Hematopoietic multipotent progenitor cell treated with erythropoietin and hydrocortisone succinate and interleukin-3 and kit ligand, for 4 days (in vitro differentiated cells): ENCODE data around the gene MGARP.
"Not testable (repeated sequence)": the region's sequence is repeated elsewhere in the genome, so short reads cannot be mapped to it uniquely, and the experiment has no call there.

ENCODE experiments used
- DNase-seq: peaks from one replicate; pipeline ENCODE4 v3.0.0-alpha.2; 2015

The MGARP gene

GRCh38 chr4:139279760-139280620 is at the start of gene MGARP:
MGARP (minus strand) TSS chr4:139280225; CDS start chr4:139280158, 67 bp downstream.
- peak; percentile 47 for DNase-seq

GRCh38 chr4:139329665-139330200 is 49.7 kb upstream of the MGARP start:
- DNase-seq = no peak

- DNase-seq = no peak
Measured at GRCh38 chr4:139324620-139325019, 44.6 kb upstream of the MGARP start.

GRCh38 chr4:139322541-139322940 is 42.5 kb upstream of the MGARP start:
- not testable (repeated sequence) for DNase-seq

- peak; percentile 35 for DNase-seq
Measured at GRCh38 chr4:139322070-139322469, 42.0 kb upstream of the MGARP start.

- DNase-seq = no peak
Measured at GRCh38 chr4:139319571-139319970, 39.5 kb upstream of the MGARP start.

- DNase-seq = no peak
Measured at GRCh38 chr4:139317635-139318034, 37.6 kb upstream of the MGARP start.

- peak; percentile 50 for DNase-seq
Measured at GRCh38 chr4:139316733-139317132, 36.7 kb upstream of the MGARP start.

GRCh38 chr4:139315221-139315675 is 35.2 kb upstream of the MGARP start:
- DNase-seq = no peak

GRCh38 chr4:139314047-139314800 is 34.2 kb upstream of the MGARP start:
- DNase-seq = no peak

GRCh38 chr4:139313414-139313813 is 33.4 kb upstream of the MGARP start:
- DNase-seq = not testable (repeated sequence)

GRCh38 chr4:139312552-139313332 is 32.7 kb upstream of the MGARP start:
- peak; percentile 64 for DNase-seq

GRCh38 chr4:139311909-139312308 is 31.9 kb upstream of the MGARP start:
- DNase-seq = no peak

GRCh38 chr4:139304920-139305319 is 24.9 kb upstream of the MGARP start:
- DNase-seq = no peak

GRCh38 chr4:139301821-139302611 is 22.0 kb upstream of the MGARP start, which contains the start of gene NDUFC1:
NDUFC1 (minus strand) TSS chr4:139302477; CDS start chr4:139295798, 6,679 bp downstream.
- peak; percentile 82 for DNase-seq

GRCh38 chr4:139301113-139301820 is 21.2 kb upstream of the MGARP start, which contains the start of gene NAA15:
NAA15 (plus strand) TSS chr4:139301505; CDS start chr4:139301778, 273 bp downstream.
- DNase-seq = peak; percentile 99

GRCh38 chr4:139300431-139301112 is 20.5 kb upstream of the MGARP start:
- DNase-seq = peak; percentile 59

- DNase-seq = no peak
Measured at GRCh38 chr4:139299536-139299935, 19.5 kb upstream of the MGARP start.

- DNase-seq = no peak
Measured at GRCh38 chr4:139297001-139297410, 17.0 kb upstream of the MGARP start.

GRCh38 chr4:139295942-139296299 is 15.9 kb upstream of the MGARP start:
- DNase-seq = no peak
